Endodermal cell (in vitro differentiated cells): ENCODE data around the gene ZNF346. TPM values are rescaled to one million over a fixed set of nuclear protein-coding genes. Genes with fewer than 3 reads are reported as not detected.

ENCODE experiments used
- DNase-seq: peaks from one replicate; pipeline ENCODE4 v3.0.0-alpha.2; 2017
- H3K27ac ChIP-seq: 2 replicates; pipeline ENCODE4 v1.5.1; 2013; ENCODE audit warnings: mild to moderate bottlenecking, low read depth, low read length, moderate library complexity
- H3K27me3 ChIP-seq: 2 replicates; pipeline ENCODE4 v1.6.1; 2013; ENCODE audit warnings: mild to moderate bottlenecking, low read length, moderate library complexity; ENCODE audit not compliant: insufficient read depth, control insufficient read depth, poor library complexity, severe bottlenecking
- H3K36me3 ChIP-seq: 2 replicates; pipeline ENCODE4 v1.7.0; 2013; ENCODE audit warnings: mild to moderate bottlenecking, low read length, moderate library complexity; ENCODE audit not compliant: control insufficient read depth, insufficient read depth
- H3K4me1 ChIP-seq: one replicate; pipeline ENCODE4 v1.7.0; 2013; ENCODE audit warnings: low read length; ENCODE audit not compliant: control insufficient read depth, insufficient read depth
- H3K4me3 ChIP-seq: 2 replicates; pipeline ENCODE4 v1.5.1; 2013; ENCODE audit warnings: mild to moderate bottlenecking, low read length, moderate library complexity
- H3K9ac ChIP-seq: 2 replicates; pipeline ENCODE4 v1.6.1; 2013; ENCODE audit warnings: mild to moderate bottlenecking, low read length, moderate library complexity; ENCODE audit not compliant: poor library complexity, severe bottlenecking; ENCODE audit errors: extremely low read depth
- H3K9me3 ChIP-seq: 2 replicates; pipeline ENCODE4 v1.6.1; 2013; ENCODE audit warnings: mild to moderate bottlenecking, low read length, moderate library complexity; ENCODE audit not compliant: control insufficient read depth
- H3K27ac Mint-ChIP-seq: 2 replicates; pipeline ENCODE4 v1.8.0; 2020; ENCODE audit warnings: mixed read lengths
- H3K27me3 Mint-ChIP-seq: 2 replicates; pipeline ENCODE4 v1.8.0; 2021; ENCODE audit warnings: mild to moderate bottlenecking, mixed read lengths; ENCODE audit not compliant: insufficient read depth
- H3K36me3 Mint-ChIP-seq: 2 replicates; pipeline ENCODE4 v1.8.0; 2020; ENCODE audit warnings: low read depth, mixed read lengths
- H3K4me1 Mint-ChIP-seq: 2 replicates; pipeline ENCODE4 v1.8.0; 2020; ENCODE audit warnings: mixed read lengths
- H3K4me3 Mint-ChIP-seq: 2 replicates; pipeline ENCODE4 v1.8.0; 2020; ENCODE audit warnings: mild to moderate bottlenecking, moderate library complexity, mixed read lengths
- H3K9me3 Mint-ChIP-seq: 2 replicates; pipeline ENCODE4 v1.8.0; 2020; ENCODE audit warnings: mild to moderate bottlenecking, mixed read lengths
- CTCF ChIP-seq: fragments of 200-600 bp; sonication (generic); conservative IDR thresholded peaks from 2 replicates; pipeline ENCODE4 v1.5.0; 2021; ENCODE audit warnings: antibody characterized with exemption, mild to moderate bottlenecking
- WGBS, 2 experiments: methylation state at CpG; one replicate each; pipeline versions ENCODE4 v1.1.5 to v1.1.7; 2013; ENCODE audit warnings: missing lambda C conversion rate in 2 of 2, mixed read lengths in 1 of 2; ENCODE audit not compliant: insufficient coverage in 1 of 2, insufficient read length in 1 of 2; 5-methylcytosine and 5-hydroxymethylcytosine counted together
- total RNA-seq, 2 donors: library from RNA; stranded (reverse); fragmentation: NEBNext Ultra II Directional in 1 of 2; extraction: Animal tissue kit (Norgen Biotek cat#: 25700) in 1 of 2; gene quantifications; 2 replicates in 1 of 2; 3 replicates in 1 of 2; pipeline ENCODE4 v1.2.1, GENCODE V29; 2021

Gene ZNF346
- total RNA-seq, 2 donors from 2014 or later, result 25.4 to 38.6 TPM

- WGBS, 2 experiments, result 63 to 83% methylated on average over 8 to 13 of the region's 13 CpGs
- H3K36me3 ChIP-seq, result no peaks in the 10 kb centered on the region
- peak overlapping the region; percentile 62 for H3K27ac Mint-ChIP-seq
Measured at GRCh38 chr5:177085985-177086653, 63.6 kb downstream of the ZNF346 start.

GRCh38 chr5:177086654-177087397 lies 64.3 kb downstream of the ZNF346 start, which contains the start of gene FGFR4:
Gene FGFR4 (plus strand): TSS chr5:177086915. CDS start chr5:177089603, 2,688 bp downstream.
- Histone ChIP-seq H3K27ac (peak within 1 kb of the TSS; percentile 38), H3K4me1 (no peaks in the 10 kb centered on the region), H3K9me3 (no peaks in the 10 kb centered on the region), H3K4me3 (peak within 1 kb of the TSS; percentile 80), H3K27me3 (no peaks in the 10 kb centered on the region), H3K36me3 (no peaks in the 10 kb centered on the region), H3K9ac (peak within 1 kb of the TSS; percentile 68)
- H3K27me3 Mint-ChIP-seq, result peaks cover 1% of the 10 kb centered on the region
- peak; percentile 99 for TF ChIP-seq CTCF
- peak within 1 kb of the TSS; percentile 83 for H3K27ac Mint-ChIP-seq
- WGBS, 2 experiments, result 2 to 4% methylated on average over 10 to 55 of the region's 68 CpGs
- H3K36me3 Mint-ChIP-seq, result peaks cover 25% of the 10 kb centered on the region
- H3K9me3 Mint-ChIP-seq, result no peaks in the 10 kb centered on the region
- peak; percentile 98 for DNase-seq
- peak within 1 kb of the TSS; percentile 72 for H3K4me3 Mint-ChIP-seq
- peaks cover 36% of the 10 kb centered on the region for H3K4me1 Mint-ChIP-seq

More at GRCh38 chr5:177085985-177086653, 63.6 kb downstream of the ZNF346 start:
- TF ChIP-seq CTCF, result no peak
- H3K4me3 ChIP-seq, result no peak overlapping the region
- H3K9me3 ChIP-seq, result no peaks in the 10 kb centered on the region
- peak overlapping the region; percentile 38 for H3K27ac ChIP-seq
- H3K4me3 Mint-ChIP-seq, result peak overlapping the region; percentile 72
- H3K9me3 Mint-ChIP-seq, result no peaks in the 10 kb centered on the region
- no peak for DNase-seq
- H3K27me3 Mint-ChIP-seq, result peaks cover 1% of the 10 kb centered on the region
- H3K27me3 ChIP-seq, result no peaks in the 10 kb centered on the region
- peaks cover 19% of the 10 kb centered on the region for H3K36me3 Mint-ChIP-seq
- no peak overlapping the region for H3K9ac ChIP-seq
- H3K4me1 Mint-ChIP-seq, result peaks cover 36% of the 10 kb centered on the region
- no peaks in the 10 kb centered on the region for H3K4me1 ChIP-seq

- no peak overlapping the region for H3K27ac ChIP-seq
- peak; percentile 65 for DNase-seq
Measured at GRCh38 chr5:177087398-177088005, 65.0 kb downstream of the ZNF346 start.

More at GRCh38 chr5:177087398-177088005, 65.0 kb downstream of the ZNF346 start:
- Mint-ChIP-seq H3K27me3 (peaks cover 1% of the 10 kb centered on the region), H3K27ac (peak overlapping the region; percentile 83), H3K9me3 (no peaks in the 10 kb centered on the region), H3K36me3 (peaks cover 29% of the 10 kb centered on the region), H3K4me1 (peaks cover 36% of the 10 kb centered on the region), H3K4me3 (peak overlapping the region; percentile 72)
- H3K9ac ChIP-seq, result peak overlapping the region; percentile 68
- WGBS, 2 experiments, result 31 to 46% methylated on average over 4 to 23 of the region's 23 CpGs
- H3K27me3 ChIP-seq, result no peaks in the 10 kb centered on the region
- no peaks in the 10 kb centered on the region for H3K36me3 ChIP-seq
- no peaks in the 10 kb centered on the region for H3K4me1 ChIP-seq
- TF ChIP-seq CTCF, result no peak
- no peaks in the 10 kb centered on the region for H3K9me3 ChIP-seq
- peak overlapping the region; percentile 80 for H3K4me3 ChIP-seq
